UCSD-AML1 (cell line): ENCODE results near the gene KLLN.
A peak's percentile ranks its signal among the peaks of the same experiment; 100 is the strongest.
"Not testable (repeated sequence)": the region's sequence is repeated elsewhere in the genome, so short reads cannot be mapped to it uniquely, and the experiment has no call there.

ENCODE experiments used
- DNase-seq: peaks from one replicate; lab custom pipeline; 2025; ENCODE audit not compliant: unreplicated experiment; lab: John Stamatoyannopoulos, UW

The KLLN gene

DNA sequence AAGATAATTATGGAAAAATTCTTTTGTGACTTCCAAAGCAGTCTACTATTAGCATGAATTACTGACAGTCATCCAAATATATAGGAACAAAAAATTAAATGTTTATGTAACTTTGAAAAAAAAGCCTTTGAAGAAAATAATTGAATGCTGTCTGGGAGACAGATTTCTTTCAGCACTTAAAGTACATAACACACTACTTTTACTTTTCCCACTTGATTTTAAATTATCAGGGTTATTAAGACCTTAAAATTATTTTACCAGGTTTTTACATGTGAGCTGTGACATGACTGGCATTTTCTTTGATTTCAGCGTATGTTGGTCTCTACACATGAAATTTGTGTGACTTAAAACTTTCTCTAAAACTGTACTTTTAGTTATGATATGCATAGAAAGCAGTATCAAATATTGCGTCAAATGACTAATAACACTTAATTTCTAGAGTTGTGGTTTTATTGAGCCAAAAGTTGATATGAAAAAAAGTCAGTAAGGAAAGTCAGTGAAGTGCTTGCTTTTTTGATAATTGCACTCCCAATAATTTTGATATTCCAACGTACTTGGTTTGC is 3.2 kb upstream of the KLLN start:
- no peak for DNase-seq

DNA sequence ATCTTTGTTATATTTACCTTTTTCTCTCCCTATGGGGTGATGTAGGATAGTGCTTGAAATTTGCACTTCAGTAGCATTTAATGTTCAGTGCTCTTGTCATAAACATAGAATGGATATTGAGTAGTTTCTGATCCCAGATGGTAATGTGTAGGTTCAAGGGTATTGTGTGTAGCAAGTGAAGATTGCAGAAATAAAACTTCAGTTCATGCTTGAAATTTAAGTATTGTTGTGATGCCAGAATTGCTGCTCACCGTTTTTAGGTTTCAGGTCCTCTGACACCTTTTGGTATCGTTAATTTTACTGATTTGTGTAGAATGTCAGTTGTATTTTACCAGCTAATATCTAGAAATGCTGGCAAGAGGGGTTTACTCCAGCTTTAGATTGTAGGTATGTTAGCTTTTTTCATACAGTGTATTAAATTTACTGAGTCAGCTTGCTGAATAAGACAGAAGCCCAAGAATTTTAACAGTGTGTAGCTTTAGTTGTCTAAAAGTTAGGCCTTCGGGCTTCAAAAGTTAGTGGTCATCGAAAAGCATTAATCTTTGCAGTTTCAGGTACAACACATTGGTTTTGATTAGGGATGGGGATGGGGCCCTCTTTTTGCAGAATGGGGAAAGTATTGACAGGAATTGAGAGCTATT is 2.0 kb upstream of the KLLN start:
- DNase-seq: no peak

DNA sequence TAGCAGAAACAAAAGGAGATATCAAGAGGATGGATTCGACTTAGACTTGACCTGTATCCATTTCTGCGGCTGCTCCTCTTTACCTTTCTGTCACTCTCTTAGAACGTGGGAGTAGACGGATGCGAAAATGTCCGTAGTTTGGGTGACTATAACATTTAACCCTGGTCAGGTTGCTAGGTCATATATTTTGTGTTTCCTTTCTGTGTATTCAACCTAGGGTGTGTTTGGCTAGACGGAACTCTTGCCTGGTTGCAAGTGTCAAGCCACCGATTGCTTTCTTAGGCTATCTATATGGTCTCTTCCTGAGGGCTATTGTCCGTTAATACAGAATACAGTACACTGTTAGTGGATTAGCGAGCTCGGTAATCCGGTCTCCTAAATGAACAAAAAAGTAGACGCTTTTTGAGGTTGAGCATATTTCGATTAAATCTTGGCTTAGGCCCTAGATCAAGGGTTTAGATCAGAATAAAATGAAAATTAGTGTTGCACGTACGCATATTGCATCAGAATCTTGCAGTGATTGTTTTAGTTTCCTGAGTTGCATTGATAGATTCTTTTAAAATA is 1.2 kb upstream of the KLLN start:
- DNase-seq: no peak

DNA sequence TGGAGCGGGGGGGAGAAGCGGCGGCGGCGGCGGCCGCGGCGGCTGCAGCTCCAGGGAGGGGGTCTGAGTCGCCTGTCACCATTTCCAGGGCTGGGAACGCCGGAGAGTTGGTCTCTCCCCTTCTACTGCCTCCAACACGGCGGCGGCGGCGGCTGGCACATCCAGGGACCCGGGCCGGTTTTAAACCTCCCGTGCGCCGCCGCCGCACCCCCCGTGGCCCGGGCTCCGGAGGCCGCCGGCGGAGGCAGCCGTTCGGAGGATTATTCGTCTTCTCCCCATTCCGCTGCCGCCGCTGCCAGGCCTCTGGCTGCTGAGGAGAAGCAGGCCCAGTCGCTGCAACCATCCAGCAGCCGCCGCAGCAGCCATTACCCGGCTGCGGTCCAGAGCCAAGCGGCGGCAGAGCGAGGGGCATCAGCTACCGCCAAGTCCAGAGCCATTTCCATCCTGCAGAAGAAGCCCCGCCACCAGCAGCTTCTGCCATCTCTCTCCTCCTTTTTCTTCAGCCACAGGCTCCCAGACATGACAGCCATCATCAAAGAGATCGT is 690 bp upstream of the KLLN start:
- peak; percentile 35 for DNase-seq

DNA sequence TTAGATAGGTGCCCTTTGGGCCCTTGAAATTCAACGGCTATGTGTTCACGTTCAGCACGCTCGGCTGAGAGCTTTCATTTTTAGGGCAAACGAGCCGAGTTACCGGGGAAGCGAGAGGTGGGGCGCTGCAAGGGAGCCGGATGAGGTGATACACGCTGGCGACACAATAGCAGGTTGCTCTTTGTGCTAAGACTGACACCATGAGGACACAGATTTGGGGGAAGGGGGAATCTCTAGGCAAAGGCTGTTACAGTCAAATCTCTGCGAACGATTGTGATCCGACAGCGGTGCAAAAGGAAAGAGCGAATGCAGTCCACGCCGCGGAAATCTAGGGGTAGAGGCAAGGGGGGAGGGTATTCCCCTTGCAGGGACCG is 667 bp downstream of the KLLN start:
- DNase-seq: no peak

DNA sequence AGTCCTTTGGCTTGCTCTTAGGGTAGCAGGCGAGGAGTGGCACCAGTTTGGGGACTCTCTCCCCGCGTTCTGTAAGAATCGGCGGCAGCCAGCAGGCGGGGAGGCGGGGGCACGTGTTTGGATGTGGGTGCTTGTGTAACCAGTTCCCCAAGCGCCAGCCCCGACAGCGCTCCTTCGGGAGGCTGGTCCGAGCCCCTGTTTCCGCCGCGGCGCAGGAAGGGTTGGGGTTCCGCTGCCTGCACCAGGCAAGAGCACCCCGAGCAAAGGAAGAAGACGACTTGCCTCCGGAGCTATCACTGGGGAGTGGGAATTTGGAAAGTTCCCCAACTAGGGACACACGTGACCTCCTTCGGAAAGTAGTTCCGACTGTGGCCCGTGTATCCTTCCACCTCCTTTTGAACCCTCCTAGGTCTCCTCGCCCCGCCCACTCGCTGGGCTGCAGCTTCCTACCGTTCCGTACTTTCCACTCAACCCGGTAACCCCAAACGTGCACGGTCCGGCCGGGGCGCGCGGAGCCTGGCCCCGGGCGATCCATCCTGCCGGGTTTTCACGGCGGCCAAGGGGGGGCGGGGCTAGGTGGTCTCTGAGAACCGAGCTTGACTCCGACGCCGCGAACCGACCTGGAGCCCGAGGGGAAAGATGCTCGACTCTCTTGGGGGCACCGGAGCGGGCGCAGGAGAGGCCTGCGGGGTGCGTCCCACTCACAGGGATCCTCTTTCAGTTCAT is 1.2 kb downstream of the KLLN start:
- peak; percentile 98 for DNase-seq

DNA sequence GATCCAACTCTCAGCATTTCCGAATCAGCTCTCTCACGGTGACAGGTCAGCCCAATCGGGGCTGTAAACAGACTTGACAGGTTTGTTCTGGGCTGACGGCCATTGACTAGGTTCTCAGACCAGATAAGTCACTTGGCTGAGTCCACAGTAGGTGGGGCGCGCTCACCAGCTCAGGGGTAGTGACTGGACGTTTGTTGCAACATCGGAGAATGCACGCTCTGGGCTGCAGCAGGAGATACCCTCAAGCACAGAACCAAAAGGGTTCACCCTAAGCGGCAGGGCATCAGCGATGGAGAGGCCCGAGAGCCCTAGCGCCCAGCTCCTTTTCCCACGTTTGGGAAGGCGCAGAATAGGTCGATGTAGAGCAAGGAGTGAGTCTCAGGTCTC is 1.8 kb downstream of the KLLN start:
- no peak for DNase-seq

DNA sequence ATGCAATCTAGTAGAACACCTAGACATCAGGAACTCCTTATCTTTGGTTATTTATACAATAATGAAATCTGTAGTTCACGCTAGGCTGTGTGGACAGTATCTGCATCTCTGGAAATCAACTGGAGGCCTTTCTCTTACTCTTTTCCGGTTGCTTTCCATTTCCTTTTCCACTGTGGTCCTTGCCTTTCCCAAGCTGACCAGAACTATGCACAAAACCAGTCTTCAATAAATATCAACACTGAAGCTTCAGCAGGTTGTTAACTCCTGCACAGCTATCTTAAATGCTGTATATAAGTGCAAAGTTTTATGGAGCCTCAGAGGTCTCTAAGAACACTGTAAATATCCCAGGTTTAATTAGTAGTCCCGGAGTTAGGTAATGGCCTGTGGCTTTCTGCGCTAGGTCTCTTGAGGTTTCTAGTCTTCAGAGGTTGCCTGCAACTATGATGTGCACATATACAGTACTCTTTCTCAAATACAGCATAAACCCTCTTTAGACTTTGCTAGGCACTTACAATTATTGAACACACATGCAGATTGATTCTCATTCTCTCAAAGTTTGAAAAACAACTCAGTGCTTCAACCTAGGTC is 2.4 kb downstream of the KLLN start:
- DNase-seq: no peak

DNA sequence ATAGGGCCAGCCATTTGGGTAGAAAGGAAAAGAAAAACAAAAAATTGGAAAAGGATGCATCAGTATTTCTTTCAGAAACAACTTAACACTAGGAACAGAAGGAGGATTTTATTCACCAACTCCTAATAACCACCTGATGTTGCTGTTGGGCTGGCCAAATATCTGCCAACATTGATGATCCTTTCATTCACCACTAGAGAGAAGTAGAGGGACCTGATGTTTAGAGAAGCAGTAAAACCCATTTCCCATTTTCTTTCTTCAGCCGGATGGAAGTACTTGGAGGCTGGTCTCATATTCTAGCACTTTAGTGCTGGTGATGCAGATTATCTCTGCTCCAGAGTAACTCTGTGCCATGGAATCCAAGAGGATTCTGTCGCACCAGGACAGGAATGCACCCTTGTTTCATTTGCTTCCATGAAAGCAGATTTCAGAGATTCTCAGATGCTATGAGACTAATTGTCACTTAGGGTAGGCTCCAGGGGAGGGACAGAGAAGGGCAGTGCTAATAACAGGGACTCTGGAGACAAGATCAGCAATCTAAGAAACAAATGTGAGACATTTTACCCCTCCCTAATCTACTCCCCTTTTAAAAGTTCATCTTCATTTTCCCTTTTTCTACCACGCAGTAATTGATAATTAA is 3.1 kb downstream of the KLLN start:
- DNase-seq: no peak

DNA sequence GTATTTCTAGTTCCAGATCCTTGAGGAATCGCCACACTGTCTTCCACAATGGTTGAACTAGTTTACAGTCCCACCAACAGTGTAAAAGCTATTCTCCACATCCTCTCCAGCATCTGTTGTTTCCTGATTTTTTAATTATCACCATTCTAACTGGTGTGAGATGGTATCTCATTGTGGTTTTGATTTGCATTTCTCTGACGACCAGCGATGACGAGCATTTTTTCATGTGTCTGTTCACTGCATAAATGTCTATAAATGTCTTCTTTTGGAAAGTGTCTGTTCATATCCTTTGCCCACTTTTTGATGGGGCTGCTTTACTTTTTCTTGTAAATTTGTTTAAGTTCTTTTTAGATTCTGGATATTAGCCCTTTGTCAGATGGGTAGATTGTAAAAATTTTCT is 7.7 kb downstream of the KLLN start:
- DNase-seq: not testable (repeated sequence)

DNA sequence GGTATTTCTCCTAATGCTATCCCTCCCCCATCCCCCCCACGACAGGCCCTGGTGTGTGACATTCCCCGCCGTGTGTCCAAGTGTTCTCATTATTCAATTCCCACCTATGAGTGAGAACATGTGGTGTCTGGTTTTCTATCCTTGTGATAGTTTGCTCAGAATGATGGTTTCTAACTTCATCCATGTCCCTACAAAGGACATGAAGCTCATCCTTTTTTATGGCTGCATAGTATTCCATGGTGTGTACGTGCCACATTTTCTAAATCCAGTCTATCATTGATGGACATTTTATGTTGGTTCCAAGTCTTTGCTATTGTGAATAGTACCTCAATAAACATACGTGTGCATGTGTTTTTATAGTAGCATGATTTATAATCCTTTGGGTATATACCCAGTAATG is 8.1 kb downstream of the KLLN start:
- not testable (repeated sequence) for DNase-seq

DNA sequence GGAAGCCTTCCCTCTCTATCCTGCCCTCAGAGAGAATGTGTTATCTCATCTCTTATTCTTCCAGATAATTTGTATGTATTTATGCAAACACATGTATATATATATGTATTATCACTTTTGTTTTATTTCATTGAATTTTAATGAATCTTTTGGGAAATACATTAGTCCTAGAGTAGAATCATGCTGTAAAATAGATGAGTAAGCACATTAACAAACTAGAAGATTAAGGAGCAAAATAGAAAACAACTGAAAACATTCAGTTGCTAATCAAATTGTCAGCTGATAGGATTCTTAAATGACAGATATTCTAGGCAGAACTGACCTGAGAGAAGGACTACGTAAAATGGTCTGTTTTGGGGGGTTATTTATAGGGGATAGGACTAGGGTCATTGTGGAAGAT is 11.2 kb downstream of the KLLN start:
- DNase-seq: no peak

DNA sequence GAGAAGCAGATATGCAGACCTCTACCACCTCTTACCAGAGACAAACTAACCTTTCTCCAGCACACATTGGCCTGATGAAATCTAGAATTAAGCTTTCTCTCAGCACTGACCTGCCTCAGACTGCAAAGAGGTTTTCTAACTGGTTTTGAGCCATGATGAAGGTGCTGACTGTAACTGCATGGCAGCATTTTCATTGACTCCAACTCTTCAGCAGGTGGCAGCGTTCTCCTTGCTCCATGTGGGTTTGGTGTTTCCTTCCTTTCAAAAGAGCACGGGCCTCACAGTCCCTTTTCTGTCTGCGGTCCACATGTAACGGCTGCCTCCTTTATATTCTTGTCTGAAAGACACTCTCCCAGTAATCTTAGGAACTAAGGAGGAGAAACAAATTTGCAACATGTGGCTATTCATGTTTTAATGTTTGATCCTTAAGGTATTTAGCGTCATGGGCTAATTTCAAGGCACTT is 12.6 kb downstream of the KLLN start:
- peak; percentile 40 for DNase-seq

DNA sequence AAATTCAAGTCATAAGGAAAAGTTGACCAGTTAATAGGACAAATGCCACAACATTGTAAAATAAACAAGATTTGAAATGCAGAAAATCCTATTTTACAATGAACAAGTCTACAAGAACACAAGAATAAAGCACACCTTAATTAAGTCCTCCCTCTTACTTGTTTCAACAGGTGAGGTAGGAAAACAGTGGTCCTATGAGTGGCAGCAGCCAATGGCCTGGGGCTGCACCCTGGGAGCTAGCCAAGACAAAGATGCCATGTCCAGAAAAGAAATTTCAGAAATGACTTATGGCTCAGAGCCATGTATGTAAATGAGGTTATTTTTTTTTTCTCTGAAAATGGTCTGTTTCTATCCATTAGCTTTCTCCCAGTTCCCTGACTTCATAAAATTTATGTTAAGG is 14.3 kb downstream of the KLLN start:
- DNase-seq: no peak

DNA sequence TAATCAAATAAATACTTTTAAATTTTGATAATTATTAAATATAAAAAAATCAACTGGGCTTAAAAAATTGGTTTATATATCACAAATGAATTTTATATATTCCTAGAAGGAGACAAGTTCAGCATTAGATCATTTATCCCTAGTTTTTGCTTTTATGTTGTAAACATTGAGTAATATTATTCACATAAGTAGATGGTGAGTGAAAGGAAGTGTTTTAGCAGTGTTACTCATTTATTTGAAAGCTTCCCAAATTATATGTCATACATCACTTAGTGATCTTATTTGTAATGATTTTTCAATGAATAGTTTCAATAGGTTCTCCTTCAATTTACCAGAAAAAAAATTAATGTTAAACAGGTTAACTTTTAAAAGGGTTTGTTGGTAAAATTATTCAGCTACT is 15.8 kb downstream of the KLLN start:
- no peak for DNase-seq

DNA sequence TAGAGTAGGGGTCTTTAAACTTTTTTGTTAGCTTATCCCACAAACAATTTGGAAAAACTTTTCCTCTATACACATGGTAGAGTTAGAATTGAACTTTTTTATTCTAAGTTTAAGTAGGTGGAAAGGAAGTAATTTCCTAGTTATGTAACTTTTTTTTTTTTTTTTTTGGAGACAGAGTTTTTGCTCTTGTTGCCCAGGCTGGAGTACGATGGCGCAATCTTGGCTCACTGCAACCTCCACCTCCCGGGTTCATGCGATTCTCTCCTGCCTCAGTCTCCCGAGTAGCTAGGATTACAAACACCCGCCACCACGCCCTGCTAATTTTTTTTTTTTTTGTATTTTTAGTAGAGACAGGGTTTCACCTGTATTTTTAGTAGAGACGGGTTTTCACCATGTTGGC is 16.6 kb downstream of the KLLN start:
- not testable (repeated sequence) for DNase-seq

DNA sequence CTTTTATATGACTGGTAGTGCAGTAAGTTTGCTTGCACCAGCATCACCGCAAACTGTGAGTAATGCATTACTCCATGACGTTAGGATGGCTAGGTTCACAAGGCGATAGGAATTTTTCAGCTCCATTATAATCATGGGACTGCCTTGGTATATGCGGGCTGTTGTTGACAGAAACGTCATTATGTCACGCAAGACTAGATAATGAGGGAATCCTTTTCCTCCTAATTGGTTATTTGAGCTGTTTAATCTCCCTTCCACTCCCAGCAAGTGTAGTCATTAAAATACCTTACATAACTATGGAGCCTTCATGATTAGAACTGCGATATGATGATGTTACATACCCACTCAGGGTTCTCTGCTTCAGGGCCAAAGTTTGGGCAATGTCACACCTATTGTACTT is 17.3 kb downstream of the KLLN start:
- DNase-seq: no peak

DNA sequence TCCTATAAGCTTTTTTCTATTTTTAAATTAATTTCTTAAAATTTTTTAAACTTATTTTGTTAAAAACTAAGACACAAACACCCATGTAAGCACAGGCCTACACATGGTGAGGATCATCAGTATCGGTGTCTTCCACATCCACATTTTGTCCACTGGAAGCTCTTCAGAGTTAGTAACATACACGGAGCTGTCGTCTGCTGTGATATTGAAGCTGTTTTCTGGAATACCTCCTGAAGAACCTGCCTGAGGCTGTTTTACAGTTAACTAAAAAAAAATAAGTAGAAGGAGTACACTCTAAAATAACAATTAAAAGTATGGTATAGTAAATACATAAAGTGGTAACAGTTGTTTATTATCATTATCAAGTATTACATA is 17.7 kb downstream of the KLLN start:
- DNase-seq: no peak

DNA sequence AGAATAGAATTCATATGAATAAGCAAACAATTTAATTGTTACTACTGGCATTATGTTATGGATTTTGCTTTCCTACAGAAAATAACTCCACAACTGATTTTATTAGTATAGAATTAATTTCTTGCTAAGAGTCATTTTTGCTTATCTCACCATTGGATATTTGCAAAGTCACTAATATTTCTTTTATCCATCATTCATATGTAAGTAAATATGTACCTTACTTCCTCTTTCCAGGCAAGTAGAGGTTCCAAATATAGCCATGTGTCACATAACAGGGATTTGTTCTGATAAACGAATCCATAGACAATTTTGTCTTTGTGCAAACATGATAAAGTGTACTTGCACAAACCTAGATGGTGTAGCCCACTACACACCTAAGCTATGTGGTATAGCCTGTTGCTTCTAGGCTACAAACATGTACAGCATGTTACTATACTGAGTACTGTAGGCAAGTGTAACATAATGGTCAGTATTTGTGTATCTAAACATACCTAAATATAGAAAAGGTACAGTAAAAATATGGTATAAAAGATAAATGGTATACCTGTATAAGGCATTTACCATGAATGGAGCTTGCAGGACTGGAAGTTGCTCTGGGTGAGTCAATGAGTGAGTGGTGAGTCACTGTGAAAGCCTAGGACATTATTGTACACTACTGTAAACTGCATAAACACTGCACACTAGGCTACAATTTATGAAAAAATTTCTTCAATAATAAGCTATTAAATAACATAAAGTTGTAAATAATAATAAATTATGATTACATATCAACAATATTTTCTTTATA is 18.3 kb downstream of the KLLN start:
- no peak for DNase-seq

DNA sequence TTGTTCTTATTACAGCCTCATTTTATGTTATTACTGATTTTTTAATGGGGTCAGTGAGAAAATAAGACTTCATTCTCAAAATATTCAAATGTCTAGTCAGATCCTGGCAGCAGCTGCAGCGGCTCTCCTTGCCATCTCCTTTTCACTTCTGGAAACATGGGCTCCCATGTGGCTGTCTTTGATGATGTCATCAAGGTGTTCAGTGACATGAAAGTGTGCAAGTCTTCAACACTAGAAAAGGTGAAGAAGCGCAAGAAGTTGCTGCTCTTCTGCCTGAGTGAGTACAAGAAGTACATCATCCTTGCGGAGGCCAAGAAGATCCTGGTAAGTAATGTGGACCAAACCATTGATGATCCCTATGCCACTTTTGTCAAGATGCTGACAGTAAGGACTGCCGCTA is 19.6 kb downstream of the KLLN start:
- no peak for DNase-seq
